CD4-positive, alpha-beta T cell (primary cell): Measurements from ENCODE around the gene KDM2B. TPM values are rescaled to one million over a fixed set of nuclear protein-coding genes. Genes with fewer than 3 reads are reported as not detected.

ENCODE experiments used
- ATAC-seq: fragments of 200-7000 bp; cut with Tn5 transposase; one replicate; pipeline ENCODE4 v1.10.0; 2022; ENCODE audit warnings: mild to moderate bottlenecking; ENCODE audit not compliant: poor library complexity
- CTCF ChIA-PET: fragments of 350-600 bp; sonication (Branson Sonifier 250); formaldehyde crosslinking; loops from one replicate; lab custom pipeline; 2021; ENCODE audit warnings: antibody characterized with exemption, inconsistent platforms; lab: Charles Lee
- POLR2A ChIA-PET: fragments of 350-600 bp; sonication (Branson Sonifier 250); formaldehyde crosslinking; loops from one replicate; lab custom pipeline; 2021; ENCODE audit warnings: antibody characterized with exemption, inconsistent platforms; lab: Charles Lee
- DNase-seq, 14 experiments: peaks; one replicate each; pipeline ENCODE4 v3.0.0-alpha.2; 2013 to 2020; ENCODE audit warnings: mixed read lengths in 2 of 14
- H3K27ac ChIP-seq, 2 donors: one replicate each; pipeline versions ENCODE4 v1.5.1 to v1.7.0; 2013; ENCODE audit warnings: low read length in 2 of 2, low read depth in 1 of 2, mild to moderate bottlenecking in 1 of 2
- H3K27me3 ChIP-seq, 2 experiments: 1 replicate in 1 of 2; 2 replicates in 1 of 2; pipeline versions ENCODE4 v1.6.1 to v1.7.0; 2013; ENCODE audit warnings: low read length in 2 of 2, control low read depth in 1 of 2, mild to moderate bottlenecking in 1 of 2, moderate library complexity in 1 of 2; ENCODE audit not compliant: insufficient read depth in 2 of 2, control insufficient read depth in 1 of 2
- H3K36me3 ChIP-seq: one replicate; pipeline ENCODE4 v1.6.1; 2013; ENCODE audit warnings: low read length, control low read depth; ENCODE audit not compliant: insufficient read depth
- H3K4me1 ChIP-seq: one replicate; pipeline ENCODE4 v1.6.1; 2013; ENCODE audit warnings: low read length, control low read depth; ENCODE audit not compliant: insufficient read depth
- H3K4me3 ChIP-seq: one replicate; pipeline ENCODE4 v1.5.1; 2013; ENCODE audit warnings: mild to moderate bottlenecking, low read length, moderate library complexity
- H3K9me3 ChIP-seq, 2 experiments: 1 replicate in 1 of 2; 2 replicates in 1 of 2; pipeline versions ENCODE4 v1.6.1 to v1.7.0; 2013; ENCODE audit warnings: low read length in 2 of 2, mild to moderate bottlenecking in 2 of 2, control low read depth in 1 of 2, moderate library complexity in 1 of 2; ENCODE audit not compliant: control insufficient read depth in 1 of 2, insufficient read depth in 1 of 2
- H3K27ac Mint-ChIP-seq: one replicate; pipeline ENCODE4 v1.8.0; 2020; ENCODE audit warnings: mixed read lengths
- H3K27me3 Mint-ChIP-seq: one replicate; pipeline ENCODE4 v1.8.0; 2021; ENCODE audit warnings: mixed read lengths
- H3K36me3 Mint-ChIP-seq: one replicate; pipeline ENCODE4 v1.8.0; 2021; ENCODE audit warnings: low read depth, mixed read lengths
- H3K4me1 Mint-ChIP-seq: one replicate; pipeline ENCODE4 v1.8.0; 2021; ENCODE audit warnings: low read depth, mixed read lengths
- H3K4me3 Mint-ChIP-seq: one replicate; pipeline ENCODE4 v1.8.0; 2020; ENCODE audit warnings: mild to moderate bottlenecking, mixed read lengths
- H3K9me3 Mint-ChIP-seq: one replicate; pipeline ENCODE4 v1.8.0; 2020; ENCODE audit warnings: mixed read lengths
- intact Hi-C, 2 experiments: fragments of 100-400 bp; cut with DNase I in 1 of 2; cut with micrococcal nuclease in 1 of 2; formaldehyde crosslinking; loops; one replicate each; pipeline versions ENCODE4 v1.15.1 to v1.9.0; 2023 to 2025; cut with DNase I, micrococcal nuclease
- total RNA-seq, 174 experiments: library from RNA in 2 of 174; stranded (reverse) in 2 of 174; gene quantifications; one replicate each; pipeline ENCODE4 v1.2.3 and lab custom pipeline; 2021 to 2026
- TF ChIP-seq, protein P1 (sequence below): fragments of 200-600 bp; IDR thresholded peaks from one replicate; pipeline ENCODE4 v1.8.0; 2022; ENCODE audit warnings: antibody characterized with exemption, mild to moderate bottlenecking

The KDM2B gene
- total RNA-seq, 2 experiments from 2014 or later = 60.4 to 62.6 TPM

DNA sequence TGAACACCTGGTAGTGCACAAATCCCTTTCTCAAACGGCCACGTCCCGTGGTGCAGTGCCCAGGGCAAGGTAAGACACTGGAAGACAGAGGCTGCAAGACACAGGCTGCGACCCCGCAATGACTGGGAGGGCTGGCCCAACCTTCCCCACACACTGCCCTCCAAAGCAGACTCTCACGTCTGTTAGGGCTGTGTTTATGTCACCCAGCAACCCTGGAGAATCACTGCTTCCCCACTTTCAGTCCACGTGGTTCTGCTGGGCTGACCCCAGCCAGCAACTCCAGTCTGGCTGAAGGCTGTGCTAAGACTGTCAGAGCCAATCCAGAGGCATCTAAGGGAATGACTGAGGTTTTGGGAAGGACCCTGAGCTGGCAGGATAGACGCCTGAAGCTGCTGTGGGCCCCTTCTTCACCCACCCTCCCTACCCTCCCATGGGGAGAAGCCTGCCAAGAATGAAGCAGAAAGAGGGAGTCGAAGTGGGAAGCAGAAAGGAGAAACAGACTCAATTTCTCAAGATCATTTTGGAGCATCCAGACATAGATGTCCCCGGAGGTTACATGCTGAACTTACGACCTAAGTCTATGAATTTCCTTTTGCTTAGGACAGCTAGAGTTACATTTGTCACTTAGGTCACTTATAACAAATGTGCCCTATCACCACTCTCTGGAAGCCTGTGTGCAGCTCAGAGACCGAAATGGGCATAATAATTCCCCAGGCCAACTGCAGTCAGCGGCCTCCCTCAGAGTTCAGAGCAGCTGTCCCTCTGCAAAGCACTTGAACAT, 11.7 kb downstream of the KDM2B start:
- ChIA-PET POLR2A (interaction anchor here (0.5 to 1.3 kb wide), 5 partner anchors 10 to 117 kb away, joined by 3 to 7 read pairs (median 4); partner anchors contain the start of gene ORAI1), CTCF (interaction anchor here (0.6 to 1.5 kb wide), 4 partner anchors 10 to 113 kb away, joined by 3 to 6 read pairs (median 4); no protein-coding TSS in a partner anchor)
- ATAC-seq = no peak
- H3K27me3 Mint-ChIP-seq = no peaks in the 10 kb centered on the region
- H3K27ac Mint-ChIP-seq = no peak overlapping the region
- no peak overlapping the region for H3K4me3 ChIP-seq
- DNase-seq = no peak
- H3K4me3 Mint-ChIP-seq = no peak overlapping the region
- no peaks in the 10 kb centered on the region for H3K27me3 ChIP-seq
- H3K9me3 ChIP-seq = no peaks in the 10 kb centered on the region
- no peaks in the 10 kb centered on the region for H3K9me3 Mint-ChIP-seq
- TF ChIP-seq, protein P1, sequence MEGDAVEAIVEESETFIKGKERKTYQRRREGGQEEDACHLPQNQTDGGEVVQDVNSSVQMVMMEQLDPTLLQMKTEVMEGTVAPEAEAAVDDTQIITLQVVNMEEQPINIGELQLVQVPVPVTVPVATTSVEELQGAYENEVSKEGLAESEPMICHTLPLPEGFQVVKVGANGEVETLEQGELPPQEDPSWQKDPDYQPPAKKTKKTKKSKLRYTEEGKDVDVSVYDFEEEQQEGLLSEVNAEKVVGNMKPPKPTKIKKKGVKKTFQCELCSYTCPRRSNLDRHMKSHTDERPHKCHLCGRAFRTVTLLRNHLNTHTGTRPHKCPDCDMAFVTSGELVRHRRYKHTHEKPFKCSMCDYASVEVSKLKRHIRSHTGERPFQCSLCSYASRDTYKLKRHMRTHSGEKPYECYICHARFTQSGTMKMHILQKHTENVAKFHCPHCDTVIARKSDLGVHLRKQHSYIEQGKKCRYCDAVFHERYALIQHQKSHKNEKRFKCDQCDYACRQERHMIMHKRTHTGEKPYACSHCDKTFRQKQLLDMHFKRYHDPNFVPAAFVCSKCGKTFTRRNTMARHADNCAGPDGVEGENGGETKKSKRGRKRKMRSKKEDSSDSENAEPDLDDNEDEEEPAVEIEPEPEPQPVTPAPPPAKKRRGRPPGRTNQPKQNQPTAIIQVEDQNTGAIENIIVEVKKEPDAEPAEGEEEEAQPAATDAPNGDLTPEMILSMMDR = no peak
- H3K4me1 Mint-ChIP-seq = peaks cover 21% of the 10 kb centered on the region
- H3K27ac ChIP-seq = no peak overlapping the region
- peaks cover 46% of the 10 kb centered on the region for H3K36me3 Mint-ChIP-seq
- intact Hi-C loops = no loop called here
- H3K4me1 ChIP-seq = no peaks in the 10 kb centered on the region
- peaks cover 28% of the 10 kb centered on the region for H3K36me3 ChIP-seq

DNA sequence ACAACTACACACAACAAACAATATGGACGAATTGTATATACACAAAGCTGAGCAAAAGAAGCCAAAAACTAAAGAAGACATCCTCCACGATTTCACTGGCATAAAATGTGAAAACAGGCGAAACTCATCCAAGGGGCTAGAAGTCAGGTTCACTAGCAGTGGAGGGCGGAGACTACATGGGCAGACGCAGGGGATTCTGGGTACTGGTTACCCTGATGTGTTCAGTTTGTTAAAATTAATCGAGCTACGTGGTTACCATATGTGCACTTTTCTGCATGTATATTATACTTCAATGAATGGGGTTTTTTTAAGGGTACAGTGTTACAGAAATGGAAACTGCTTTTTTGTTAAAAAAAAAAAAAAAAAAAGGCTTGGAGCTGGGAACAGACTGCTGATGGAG, 12.3 kb downstream of the KDM2B start:
- Histone ChIP-seq H3K36me3 (peaks cover 23% of the 10 kb centered on the region), H3K4me1 (no peaks in the 10 kb centered on the region), H3K27ac (no peak overlapping the region), H3K27me3 (no peaks in the 10 kb centered on the region), H3K9me3 (no peaks in the 10 kb centered on the region), H3K4me3 (no peak overlapping the region)
- CTCF ChIA-PET = interaction anchor here (1.4 to 1.5 kb wide), 2 partner anchors 16 to 114 kb away, joined by 4 to 6 read pairs; no protein-coding TSS in a partner anchor
- DNase-seq (no peak), ATAC-seq (no peak)
- H3K4me1 Mint-ChIP-seq = peaks cover 21% of the 10 kb centered on the region
- POLR2A ChIA-PET = interaction anchor here (0.5 to 1.3 kb wide), 4 partner anchors 11 to 118 kb away, joined by 3 to 7 read pairs (median 4); partner anchors contain the start of gene ORAI1
- intact Hi-C loops = no loop called here
- H3K4me3 Mint-ChIP-seq = no peak overlapping the region
- no peaks in the 10 kb centered on the region for H3K9me3 Mint-ChIP-seq
- TF ChIP-seq, protein P1 = no peak
- no peaks in the 10 kb centered on the region for H3K27me3 Mint-ChIP-seq
- H3K27ac Mint-ChIP-seq = peak overlapping the region; percentile 1
- H3K36me3 Mint-ChIP-seq = peaks cover 40% of the 10 kb centered on the region

DNA sequence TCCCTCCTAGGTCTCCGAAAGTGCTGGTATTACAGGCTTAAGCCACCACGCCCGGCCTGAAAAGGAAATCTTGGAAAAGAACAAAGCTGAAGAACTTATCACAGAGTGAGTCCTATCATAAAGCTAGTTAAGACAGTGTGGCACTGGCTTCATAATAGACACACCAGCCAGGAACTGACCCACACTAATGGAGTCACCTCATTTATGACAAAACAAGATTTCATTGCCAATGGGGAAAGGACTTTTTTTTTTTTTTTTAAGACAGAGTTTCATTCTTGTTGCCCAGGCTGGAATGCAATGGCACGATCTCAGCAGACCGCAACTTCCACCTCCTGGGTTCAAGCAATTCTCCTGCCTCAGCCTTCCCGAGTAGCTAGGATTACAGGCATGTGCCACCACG, 15.7 kb downstream of the KDM2B start:
- CTCF ChIA-PET = interaction anchor here (2.1 kb wide), 1 partner anchor 12 kb away, joined by 6 read pairs; no protein-coding TSS in a partner anchor
- no peak overlapping the region for H3K4me3 Mint-ChIP-seq
- H3K36me3 Mint-ChIP-seq = peaks cover 26% of the 10 kb centered on the region
- ATAC-seq (no peak), DNase-seq (no peak)
- TF ChIP-seq, protein P1 = no peak
- peaks cover 11% of the 10 kb centered on the region for H3K4me1 Mint-ChIP-seq
- H3K27ac Mint-ChIP-seq = no peak overlapping the region
- Histone ChIP-seq H3K27me3 (no peaks in the 10 kb centered on the region), H3K27ac (no peak overlapping the region), H3K36me3 (peaks cover 13% of the 10 kb centered on the region), H3K4me1 (peaks cover 4% of the 10 kb centered on the region), H3K9me3 (no peaks in the 10 kb centered on the region), H3K4me3 (no peak overlapping the region)
- no peaks in the 10 kb centered on the region for H3K9me3 Mint-ChIP-seq
- intact Hi-C loops = no loop called here
- H3K27me3 Mint-ChIP-seq = no peaks in the 10 kb centered on the region
- POLR2A ChIA-PET = interaction anchor here (1.2 kb wide), 1 partner anchor 14 kb away, joined by 3 read pairs; no protein-coding TSS in a partner anchor
